A549 treated with dexamethasone at 1 μM for 4 hours (cell line): ENCODE measurements around the gene SSBP3. TPM values are rescaled to one million over a fixed set of nuclear protein-coding genes. Genes with fewer than 3 reads are reported as not detected.

Source experiments
- total RNA-seq: library from RNA; stranded (reverse); fragments of 200-300 nt; extraction: Qiagen RNA extraction; gene quantifications from 5 replicates; pipeline ENCODE4 v1.2.3, GENCODE V29; 2022

Gene SSBP3
- total RNA-seq: 5.1 to 7.2 TPM (median 6.8 TPM) in 5 replicates

GRCh38 chr1:54406339-54407153 is at the start of gene SSBP3:
Gene SSBP3, minus strand, starts transcription at chr1:54406394.

GRCh38 chr1:54199765-54200518 is 206.3 kb downstream of the SSBP3 start, which contains the start of the genes CYB5RL and MRPL37:
Gene CYB5RL, minus strand, starts transcription at chr1:54200030. Its CDS starts 4,414 bp downstream, at chr1:54195616.
Gene MRPL37, plus strand, starts transcription at chr1:54200167. Its CDS starts 77 bp downstream, at chr1:54200244.

Other genes starting within 250 kb of the SSBP3 start
- gene CYB5RL, start 206.4 kb downstream of the SSBP3 start, total RNA-seq: 2.0 to 3.7 TPM (median 3.3 TPM) in 5 replicates
- 82.1 to 98.1 TPM (median 95.9 TPM) in 5 replicates for gene MRPL37, start 206.2 kb downstream of the SSBP3 start, total RNA-seq
- 1.8 to 3.1 TPM (median 2.6 TPM) in 5 replicates for gene ACOT11, start 141.8 kb upstream of the SSBP3 start, total RNA-seq
- gene FAM151A, start 217.1 kb upstream of the SSBP3 start, total RNA-seq: 0.14 to 0.43 TPM (median 0.29 TPM) in 5 replicates
- not detected in 5 replicates for gene MROH7, start 235.4 kb upstream of the SSBP3 start, total RNA-seq